Measurements from ENCODE around the gene PDE2A. TPM values are rescaled to one million over a fixed set of nuclear protein-coding genes. Genes with fewer than 3 reads are reported as not detected.

Gene PDE2A
- total and polyA plus RNA-seq, 11 donors, result 16.8 to 53.7 (median 23.7) TPM

- Histone ChIP-seq H3K36me3 (peaks cover 0 to 69% (median 65%) of the 10 kb centered on the region in 9 donors), H3K9me3 (no peaks in the 10 kb centered on the region), H3K27me3 (no peaks in the 10 kb centered on the region), H3K27ac (peak overlapping the region; percentile 18 to 75 (median 62)), H3K4me3 (no peak overlapping the region), H3K4me1 (peaks cover 0 to 62% (median 31%) of the 10 kb centered on the region in 12 donors)
- WGBS, 4 donors, result 72 to 85% (median 80%) methylated on average over 13 to 24 of the region's 24 CpGs
- intact Hi-C loops (cut with DNase I), result loop anchor here in 5 of 10 donors (10.0 kb wide), 2 partner anchors 201 to 211 kb away; no protein-coding TSS in a partner anchor
- ATAC-seq (peak in 3 of 4 donors; percentile 3 to 35 (median 12)), DNase-seq (peak in 3 of 5 donors; percentile 67 to 78 (median 68))
- TF ChIP-seq CTCF (IDR thresholded peaks at IDR 0.05), result no peak
- TF ChIP-seq POLR2A (IDR thresholded peaks at IDR 0.05), result no peak
Observed at GRCh38 chr11:72685560-72686480, 11.6 kb upstream of the PDE2A start.

- WGBS, 4 donors, result 54 to 78% (median 59%) methylated on average over 5 to 9 of the region's 9 CpGs
- peak overlapping the region in 9 of 12 donors; percentile 8 to 75 (median 64) for H3K27ac ChIP-seq
- no peak overlapping the region for H3K4me3 ChIP-seq
- DNase-seq (peak; percentile 59 to 87 (median 83)), ATAC-seq (peak; percentile 35 to 67 (median 60))
- TF ChIP-seq CTCF (IDR thresholded peaks at IDR 0.05), result peak; percentile 24 to 67 (median 52)
- TF ChIP-seq POLR2A (IDR thresholded peaks at IDR 0.05), result no peak
- intact Hi-C loops (cut with DNase I), result loop anchor here in 8 of 10 donors (5.0 to 10.0 kb wide), 5 partner anchors 97 to 212 kb away; no protein-coding TSS in a partner anchor
- no peaks in the 10 kb centered on the region for H3K9me3 ChIP-seq
- H3K4me1 ChIP-seq, result peaks cover 0 to 66% (median 33%) of the 10 kb centered on the region in 12 donors
- no peaks in the 10 kb centered on the region for H3K27me3 ChIP-seq
- peaks cover 0 to 54% (median 52%) of the 10 kb centered on the region in 9 donors for H3K36me3 ChIP-seq
Observed at GRCh38 chr11:72684236-72684912, 10.2 kb upstream of the PDE2A start.

GRCh38 chr11:72683782-72684200, 9.6 kb upstream of the PDE2A start:
- DNase-seq, result peak; percentile 53 to 83 (median 65)
- intact Hi-C loops (cut with DNase I), result loop anchor here in 9 of 10 donors (1.0 to 10.0 kb wide), 8 partner anchors 96 to 213 kb away; no protein-coding TSS in a partner anchor
- peak; percentile 43 to 60 (median 46) for ATAC-seq
- H3K27ac ChIP-seq, result peak overlapping the region in 6 of 12 donors; percentile 38 to 72 (median 66)
- H3K4me3 ChIP-seq, result no peak overlapping the region
- TF ChIP-seq POLR2A (IDR thresholded peaks at IDR 0.05), result no peak
- TF ChIP-seq CTCF (IDR thresholded peaks at IDR 0.05), result peak; percentile 79 to 95 (median 89)
- peaks cover 0 to 4% (median 0%) of the 10 kb centered on the region in 9 donors for H3K27me3 ChIP-seq
- 43 to 73% (median 58%) methylated on average over 4 to 7 of the region's 7 CpGs for WGBS, 4 donors
- no peaks in the 10 kb centered on the region for H3K9me3 ChIP-seq
- peaks cover 0 to 49% (median 46%) of the 10 kb centered on the region in 9 donors for H3K36me3 ChIP-seq
- H3K4me1 ChIP-seq, result peaks cover 0 to 61% (median 31%) of the 10 kb centered on the region in 12 donors

Data from heart left ventricle (tissue), 16 donors.